ENCODE data around the gene CR1. TPM values are rescaled to one million over a fixed set of nuclear protein-coding genes. Genes with fewer than 3 reads are reported as not detected.
"Not testable (repeated sequence)": the region's sequence is repeated elsewhere in the genome, so short reads cannot be mapped to it uniquely, and the experiment has no call there.

CR1 gene
- polyA plus RNA-seq, 3 donors, result 15.4 to 20.7 (median 18.0) TPM

- DNase-seq (ENCODE audit: extremely low read depth in 1 of 11, low read depth in 9 of 11, low spot score in 4 of 11), result not testable (repeated sequence)
Observed at GRCh38 chr1:207571926-207572325, 76.0 kb downstream of the CR1 start.

DNA sequence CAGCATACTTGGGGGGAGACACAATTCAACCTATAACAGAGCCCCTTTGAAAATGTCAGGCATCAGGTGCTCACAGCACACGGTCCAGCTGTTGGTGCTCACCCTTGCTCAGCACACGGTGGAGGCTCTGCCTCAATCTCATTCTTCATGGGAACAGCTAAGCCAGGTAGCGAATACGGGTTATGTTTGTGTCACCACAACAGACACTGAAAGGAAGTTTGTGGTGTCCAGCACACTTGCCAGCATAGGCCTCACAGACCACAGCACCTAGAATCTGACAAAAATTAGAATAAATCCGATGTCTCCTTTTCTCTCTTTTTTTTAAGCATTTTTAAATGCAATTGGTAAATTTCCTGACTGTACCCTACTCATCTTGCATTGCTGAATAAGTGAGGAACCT is 77.1 kb downstream of the CR1 start:
- DNase-seq (ENCODE audit: extremely low read depth in 1 of 11, low read depth in 9 of 11, low spot score in 4 of 11), result not testable (repeated sequence)

DNA sequence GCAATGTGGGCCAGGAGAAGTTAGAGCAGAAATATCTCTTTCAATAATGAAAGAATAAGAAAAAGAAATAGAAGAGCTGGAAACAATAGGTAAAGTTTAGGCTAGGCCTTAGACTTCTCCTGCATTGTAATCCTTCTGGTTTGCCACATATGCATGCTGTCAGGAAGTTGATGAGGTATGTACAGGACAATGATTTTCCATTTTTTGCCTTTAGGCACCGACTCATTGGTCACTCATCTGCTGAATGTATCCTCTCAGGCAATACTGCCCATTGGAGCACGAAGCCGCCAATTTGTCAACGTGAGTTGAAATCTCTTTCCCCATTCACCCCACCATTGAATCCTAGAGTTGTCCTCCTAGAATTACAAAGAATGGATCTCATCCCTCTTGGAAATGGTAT is 79.4 kb downstream of the CR1 start:
- not testable (repeated sequence) for DNase-seq (ENCODE audit: extremely low read depth in 1 of 11, low read depth in 9 of 11, low spot score in 4 of 11)

GRCh38 chr1:207578796-207579435 is 83.0 kb downstream of the CR1 start:
- DNase-seq (ENCODE audit: extremely low read depth in 1 of 11, low read depth in 9 of 11, low spot score in 4 of 11), result no peak

- DNase-seq (ENCODE audit: extremely low read depth in 1 of 11, low read depth in 9 of 11, low spot score in 4 of 11), result peak in 9 of 11 donors; percentile 15 to 46 (median 20)
Observed at GRCh38 chr1:207579436-207579799, 83.5 kb downstream of the CR1 start.

DNA sequence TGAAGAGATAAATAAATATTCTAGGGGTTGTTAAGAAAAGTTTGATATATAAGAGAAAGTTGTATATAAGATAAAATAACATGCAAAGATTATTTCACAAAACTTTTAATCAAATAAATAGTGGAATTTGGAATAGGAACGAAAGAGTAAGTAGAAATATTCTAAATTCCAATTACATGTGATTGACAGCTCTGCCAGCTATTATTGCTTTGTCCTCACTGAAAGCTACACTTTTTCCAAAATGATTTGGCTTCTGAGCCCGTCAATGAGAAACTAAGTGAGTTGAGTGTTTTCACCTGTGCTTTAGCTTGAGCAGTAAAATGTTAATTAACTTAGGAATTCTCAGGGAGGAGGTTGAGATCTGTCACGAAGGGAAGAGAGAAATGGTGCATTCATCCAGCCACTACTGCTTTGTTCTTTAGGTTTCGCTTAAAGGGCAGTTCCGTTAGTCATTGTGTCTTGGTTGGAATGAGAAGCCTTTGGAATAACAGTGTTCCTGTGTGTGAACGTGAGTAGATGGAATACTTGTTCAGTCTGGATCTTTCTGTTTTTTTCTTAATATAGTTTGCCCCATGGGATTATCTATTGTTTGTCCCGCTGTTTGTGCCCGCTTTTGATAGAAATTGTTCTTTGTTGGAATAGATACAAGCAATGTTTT is 85.7 kb downstream of the CR1 start:
- DNase-seq (ENCODE audit: extremely low read depth in 1 of 11, low read depth in 9 of 11, low spot score in 4 of 11), result no peak

- DNase-seq (ENCODE audit: extremely low read depth in 1 of 11, low read depth in 9 of 11, low spot score in 4 of 11), result not testable (repeated sequence)
Observed at GRCh38 chr1:207589506-207589905, 93.5 kb downstream of the CR1 start.

DNA sequence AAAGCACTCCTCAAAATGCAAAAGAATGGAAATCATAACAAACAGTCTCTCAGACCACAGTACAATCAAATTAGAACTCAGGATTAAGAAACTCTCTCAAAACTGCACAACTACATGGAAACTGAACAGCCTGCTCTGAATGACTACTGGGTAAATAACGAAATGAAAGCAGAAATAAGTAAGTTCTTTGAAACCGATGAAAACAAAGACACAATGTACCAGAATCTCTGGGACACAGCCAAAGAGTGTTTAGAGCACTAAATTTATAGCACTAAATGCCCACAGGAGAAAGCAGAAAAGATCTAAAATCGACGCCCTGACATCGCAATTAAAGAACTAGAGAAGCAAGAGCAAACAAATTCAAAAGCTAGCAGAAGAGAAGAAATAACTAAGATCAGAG is 95.2 kb downstream of the CR1 start:
- DNase-seq (ENCODE audit: extremely low read depth in 1 of 11, low read depth in 9 of 11, low spot score in 4 of 11), result not testable (repeated sequence)

DNA sequence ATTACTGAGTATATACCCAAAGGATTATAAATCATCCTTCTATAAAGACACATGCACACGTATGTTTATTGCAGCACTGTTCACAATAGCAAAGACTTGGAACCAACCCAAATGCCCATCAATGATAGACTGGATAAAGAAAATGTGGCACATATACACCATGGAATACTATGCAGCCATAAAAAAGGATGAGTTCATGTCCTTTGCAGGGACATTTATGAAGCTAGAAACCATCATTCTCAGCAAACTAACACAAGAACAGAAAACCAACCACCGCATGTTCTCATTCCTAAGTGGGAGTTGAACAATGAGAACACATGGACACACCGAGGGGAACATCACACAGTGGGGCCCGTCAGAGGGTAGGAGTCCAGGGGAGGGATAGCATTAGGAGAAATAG is 98.1 kb downstream of the CR1 start:
- DNase-seq (ENCODE audit: extremely low read depth in 1 of 11, low read depth in 9 of 11, low spot score in 4 of 11), result not testable (repeated sequence)

GRCh38 chr1:207603777-207604176 is 107.8 kb downstream of the CR1 start:
- no peak for DNase-seq (ENCODE audit: extremely low read depth in 1 of 11, low read depth in 9 of 11, low spot score in 4 of 11)

DNA sequence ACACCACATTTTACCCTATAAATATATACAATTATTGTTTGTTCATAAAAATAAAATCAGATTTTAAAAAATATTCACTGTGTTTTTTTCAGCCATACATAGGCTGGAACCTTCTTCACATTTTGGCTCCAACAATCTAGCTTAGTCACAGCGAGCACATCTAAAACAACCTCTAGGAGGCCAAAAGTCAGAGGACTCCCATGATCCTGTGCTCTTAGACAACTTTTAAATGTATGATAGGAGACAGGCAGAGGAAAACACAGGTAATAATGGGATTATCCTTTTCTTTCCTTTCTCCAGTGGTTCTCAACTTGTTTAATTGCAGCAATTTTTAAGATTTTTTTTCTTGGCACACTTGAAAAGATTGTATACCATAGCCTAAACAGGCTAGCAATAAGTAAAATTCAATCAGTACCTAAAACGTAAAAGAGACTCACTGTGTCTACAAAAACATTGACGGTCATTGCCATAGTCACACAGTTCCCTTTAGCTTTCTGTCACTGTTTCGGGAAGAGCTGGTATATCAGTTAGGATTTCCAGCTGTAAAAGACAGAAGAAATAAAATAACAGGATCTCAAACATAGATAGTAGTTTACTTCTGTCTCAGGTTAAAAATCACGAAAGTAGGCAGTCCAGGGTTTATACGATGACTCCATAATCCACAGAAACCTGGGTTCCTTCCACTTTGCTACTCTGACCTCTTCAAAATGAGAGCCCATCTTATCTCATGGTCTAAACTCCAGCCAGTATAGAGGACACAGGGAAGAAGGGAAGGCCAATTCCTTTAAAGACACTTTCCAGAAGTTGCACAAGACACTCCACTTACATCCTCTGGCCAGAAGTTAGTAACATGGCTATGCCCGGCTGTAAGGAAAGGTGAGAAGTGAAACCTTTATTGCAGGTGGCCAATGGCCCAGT is 109.7 kb downstream of the CR1 start:
- no peak for DNase-seq (ENCODE audit: extremely low read depth in 1 of 11, low read depth in 9 of 11, low spot score in 4 of 11)

DNA sequence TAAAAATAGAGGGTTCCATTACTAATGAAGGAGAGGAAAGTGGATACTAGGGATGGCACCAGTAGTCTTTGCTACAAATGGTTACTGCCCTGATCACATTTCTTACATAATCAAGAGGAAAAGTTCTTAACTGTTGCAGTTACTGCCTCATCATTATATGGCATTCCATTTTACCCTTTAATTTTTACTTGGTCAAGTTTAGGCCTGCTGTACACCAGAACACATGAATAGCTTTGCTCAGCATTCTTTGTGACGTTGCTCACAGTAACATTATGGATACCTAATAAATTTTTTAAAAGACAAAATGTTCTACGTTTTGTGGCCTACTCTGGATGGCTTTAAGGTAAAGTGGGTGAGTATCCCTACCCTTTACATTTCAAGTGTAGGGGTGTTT is 110.4 kb downstream of the CR1 start:
- DNase-seq (ENCODE audit: extremely low read depth in 1 of 11, low read depth in 9 of 11, low spot score in 4 of 11), result no peak

GRCh38 chr1:207612762-207613161 is 116.8 kb downstream of the CR1 start:
- no peak for DNase-seq (ENCODE audit: extremely low read depth in 1 of 11, low read depth in 9 of 11, low spot score in 4 of 11)

- peak; percentile 23 to 60 (median 37) for DNase-seq (ENCODE audit: extremely low read depth in 1 of 11, low read depth in 9 of 11, low spot score in 4 of 11)
Observed at GRCh38 chr1:207619871-207620542, 124.0 kb downstream of the CR1 start.

GRCh38 chr1:207620543-207620893 is 124.6 kb downstream of the CR1 start:
- DNase-seq (ENCODE audit: extremely low read depth in 1 of 11, low read depth in 9 of 11, low spot score in 4 of 11), result no peak

- DNase-seq (ENCODE audit: extremely low read depth in 1 of 11, low read depth in 9 of 11, low spot score in 4 of 11), result not testable (repeated sequence)
Observed at GRCh38 chr1:207625504-207626071, 129.6 kb downstream of the CR1 start.

GRCh38 chr1:207626972-207627337 is 131.0 kb downstream of the CR1 start:
- DNase-seq (ENCODE audit: extremely low read depth in 1 of 11, low read depth in 9 of 11, low spot score in 4 of 11), result no peak

DNA sequence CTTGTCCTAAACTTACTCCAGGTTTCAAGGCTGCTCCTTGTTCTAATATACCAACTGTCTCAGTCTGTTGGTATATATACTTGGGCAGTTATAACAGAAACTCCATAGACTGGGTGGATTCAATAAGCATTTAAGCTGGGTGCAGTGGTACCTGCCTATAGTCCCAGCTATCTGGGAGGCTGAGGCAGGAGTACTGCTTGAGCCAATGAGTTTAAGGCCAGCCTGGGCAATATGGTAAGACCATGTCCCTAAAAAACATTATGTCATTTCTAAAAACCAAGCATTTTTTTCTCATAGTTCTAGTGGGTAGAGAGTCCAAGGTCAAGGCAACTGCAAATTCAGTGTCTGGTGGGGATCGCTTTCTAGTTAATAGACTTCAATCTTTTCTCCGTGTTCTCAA is 131.5 kb downstream of the CR1 start:
- DNase-seq (ENCODE audit: extremely low read depth in 1 of 11, low read depth in 9 of 11, low spot score in 4 of 11), result no peak

GRCh38 chr1:207628776-207629175 is 132.8 kb downstream of the CR1 start:
- DNase-seq (ENCODE audit: extremely low read depth in 1 of 11, low read depth in 9 of 11, low spot score in 4 of 11), result no peak

Data from renal cortex interstitium (tissue), 11 donors.